ENCODE results near the gene MAD1L1. TPM values are rescaled to one million over a fixed set of nuclear protein-coding genes. Genes with fewer than 3 reads are reported as not detected.

MAD1L1 gene
- total RNA-seq, 2 experiments from 2014 or later = 58.3 to 65.3 TPM

DNA sequence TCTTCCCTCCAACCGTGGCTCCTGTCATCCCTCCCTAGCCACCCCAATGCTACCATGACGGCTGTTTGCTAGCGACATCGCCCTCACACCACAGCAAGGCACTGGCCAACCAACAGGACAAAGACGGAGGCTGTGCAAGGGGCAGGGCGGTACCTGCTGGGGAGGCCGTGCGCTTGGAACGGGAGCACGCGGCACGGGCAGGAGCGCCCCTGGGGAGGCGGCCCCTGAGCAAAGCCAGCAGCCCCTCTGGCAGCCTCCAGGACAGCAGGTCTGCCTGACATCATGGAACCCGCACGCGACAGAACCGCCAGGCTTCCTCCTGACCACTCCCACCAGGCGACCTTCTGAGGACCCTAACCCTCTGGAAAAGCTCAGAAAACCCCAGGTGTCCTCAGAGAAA, 12.7 kb downstream of the MAD1L1 start:
- Histone ChIP-seq H3K27ac (ENCODE audit: low read depth, low read length, poor library complexity, severe bottlenecking) (no peak overlapping the region), H3K4me2 (ENCODE audit: low read length) (no peak overlapping the region), H4K20me1 (ENCODE audit: insufficient read depth, low read length) (no peaks in the 10 kb centered on the region), H2AFZ (ENCODE audit: low read length) (no peak overlapping the region), H3K9me2 (ENCODE audit: insufficient read depth, low read length) (no peaks in the 10 kb centered on the region), H3K9me3 (ENCODE audit: low read length) (no peaks in the 10 kb centered on the region), H3K79me2 (ENCODE audit: insufficient read depth, low read depth, low read length) (no peaks in the 10 kb centered on the region), H3K4me3 (ENCODE audit: low read depth, low read length, poor library complexity, severe bottlenecking) (no peak overlapping the region), H3K36me3 (ENCODE audit: insufficient read depth, low read length) (peaks cover 88% of the 10 kb centered on the region), H3K4me1 (ENCODE audit: insufficient read depth, low read length, poor library complexity, severe bottlenecking) (no peaks in the 10 kb centered on the region)
- ChIA-PET CTCF (ENCODE audit: unreplicated experiment) (no interaction called here), POLR2A (no interaction called here)
- TF ChIP-seq CTCF (conservative IDR thresholded peaks at IDR 0.05; ENCODE audit: low read length) = no peak
- no peak for TF ChIP-seq EZH2phosphoT487 (IDR thresholded peaks at IDR 0.05; ENCODE audit: borderline replicate concordance, low read depth, low read length)
- DNase-seq (ENCODE audit: low spot score) = no peak
- intact Hi-C loops (cut with micrococcal nuclease; ENCODE audit: unreplicated experiment) = no loop called here
- BruUV-seq (replicated peaks) = no TSS peak

GRCh38 chr7:2219606-2220005, 13.1 kb downstream of the MAD1L1 start:
- Histone ChIP-seq H3K27ac (ENCODE audit: low read depth, low read length, poor library complexity, severe bottlenecking) (no peak overlapping the region), H3K4me1 (ENCODE audit: insufficient read depth, low read length, poor library complexity, severe bottlenecking) (no peaks in the 10 kb centered on the region), H3K9me2 (ENCODE audit: insufficient read depth, low read length) (no peaks in the 10 kb centered on the region), H3K9me3 (ENCODE audit: low read length) (no peaks in the 10 kb centered on the region), H2AFZ (ENCODE audit: low read length) (no peak overlapping the region), H3K4me3 (ENCODE audit: low read depth, low read length, poor library complexity, severe bottlenecking) (no peak overlapping the region), H3K36me3 (ENCODE audit: insufficient read depth, low read length) (peaks cover 87% of the 10 kb centered on the region), H3K79me2 (ENCODE audit: insufficient read depth, low read depth, low read length) (no peaks in the 10 kb centered on the region), H3K4me2 (ENCODE audit: low read length) (no peak overlapping the region), H4K20me1 (ENCODE audit: insufficient read depth, low read length) (no peaks in the 10 kb centered on the region)
- ChIA-PET POLR2A (no interaction called here), CTCF (ENCODE audit: unreplicated experiment) (no interaction called here)
- intact Hi-C loops (cut with micrococcal nuclease; ENCODE audit: unreplicated experiment) = no loop called here
- no TSS peak for BruUV-seq (replicated peaks)
- no peak for DNase-seq (ENCODE audit: low spot score)
- no peak for TF ChIP-seq CTCF (conservative IDR thresholded peaks at IDR 0.05; ENCODE audit: low read length)
- no peak for TF ChIP-seq EZH2phosphoT487 (IDR thresholded peaks at IDR 0.05; ENCODE audit: borderline replicate concordance, low read depth, low read length)

GRCh38 chr7:2219136-2219535, 13.6 kb downstream of the MAD1L1 start:
- BruUV-seq (replicated peaks) = no TSS peak
- H3K36me3 ChIP-seq (ENCODE audit: insufficient read depth, low read length) = peaks cover 87% of the 10 kb centered on the region
- CTCF ChIA-PET (ENCODE audit: unreplicated experiment) = no interaction called here

More at GRCh38 chr7:2219136-2219535, 13.6 kb downstream of the MAD1L1 start:
- DNase-seq (ENCODE audit: low spot score) = no peak
- H3K9me3 ChIP-seq (ENCODE audit: low read length) = no peaks in the 10 kb centered on the region
- H4K20me1 ChIP-seq (ENCODE audit: insufficient read depth, low read length) = no peaks in the 10 kb centered on the region
- TF ChIP-seq EZH2phosphoT487 (IDR thresholded peaks at IDR 0.05; ENCODE audit: borderline replicate concordance, low read depth, low read length) (no peak), CTCF (conservative IDR thresholded peaks at IDR 0.05; ENCODE audit: low read length) (no peak)
- POLR2A ChIA-PET = no interaction called here
- H3K9me2 ChIP-seq (ENCODE audit: insufficient read depth, low read length) = no peaks in the 10 kb centered on the region
- intact Hi-C loops (cut with micrococcal nuclease; ENCODE audit: unreplicated experiment) = no loop called here
- no peaks in the 10 kb centered on the region for H3K79me2 ChIP-seq (ENCODE audit: insufficient read depth, low read depth, low read length)
- no peak overlapping the region for H2AFZ ChIP-seq (ENCODE audit: low read length)
- no peak overlapping the region for H3K4me2 ChIP-seq (ENCODE audit: low read length)
- H3K4me3 ChIP-seq (ENCODE audit: low read depth, low read length, poor library complexity, severe bottlenecking) = no peak overlapping the region
- no peaks in the 10 kb centered on the region for H3K4me1 ChIP-seq (ENCODE audit: insufficient read depth, low read length, poor library complexity, severe bottlenecking)
- H3K27ac ChIP-seq (ENCODE audit: low read depth, low read length, poor library complexity, severe bottlenecking) = no peak overlapping the region

Data from OCI-LY7 (cell line).